Stimulated activated CD4-positive, alpha-beta T cell treated with anti-CD3 and anti-CD28 coated beads, Interleukin-15, amount 100 ng/mL, for 1 hour (primary cell): ENCODE measurements around the gene ARSA.
"Not testable (repeated sequence)": the region's sequence is repeated elsewhere in the genome, so short reads cannot be mapped to it uniquely, and the experiment has no call there.

ENCODE experiments used
- DNase-seq, 2 donors: peaks; one replicate each; pipeline ENCODE4 v3.0.0-alpha.2; 2020; ENCODE audit warnings: low read depth in 1 of 2, low spot score in 1 of 2

Gene ARSA

GRCh38 chr22:50627642-50628542, at the start of gene ARSA:
Gene ARSA (minus strand): TSS chr22:50628152. CDS start chr22:50627779, 373 bp downstream.
- DNase-seq: peak; percentile 57 to 60

- no peak for DNase-seq
Observed at GRCh38 chr22:50676661-50677492, 48.9 kb upstream of the ARSA start.

- DNase-seq: no peak
Observed at GRCh38 chr22:50676180-50676636, 48.3 kb upstream of the ARSA start.

GRCh38 chr22:50675553-50676179, 47.7 kb upstream of the ARSA start:
- DNase-seq: no peak

- no peak for DNase-seq
Observed at GRCh38 chr22:50674606-50675552, 46.9 kb upstream of the ARSA start.

- no peak for DNase-seq
Observed at GRCh38 chr22:50674130-50674500, 46.2 kb upstream of the ARSA start.

- no peak for DNase-seq
Observed at GRCh38 chr22:50673231-50674129, 45.5 kb upstream of the ARSA start.

- no peak for DNase-seq
Observed at GRCh38 chr22:50672471-50673230, 44.7 kb upstream of the ARSA start, which contains the start of gene SHANK3. Gene SHANK3 (plus strand): TSS chr22:50672823.

GRCh38 chr22:50672041-50672440, 44.1 kb upstream of the ARSA start:
- DNase-seq: no peak

GRCh38 chr22:50671641-50672040, 43.7 kb upstream of the ARSA start:
- no peak for DNase-seq

GRCh38 chr22:50670914-50671538, 43.1 kb upstream of the ARSA start:
- no peak for DNase-seq

GRCh38 chr22:50670513-50670912, 42.6 kb upstream of the ARSA start:
- DNase-seq: no peak

- DNase-seq: no peak
Observed at GRCh38 chr22:50665738-50666137, 37.8 kb upstream of the ARSA start.

GRCh38 chr22:50665212-50665611, 37.3 kb upstream of the ARSA start:
- no peak for DNase-seq

- no peak for DNase-seq
Observed at GRCh38 chr22:50660306-50660705, 32.4 kb upstream of the ARSA start.

GRCh38 chr22:50659711-50660110, 31.8 kb upstream of the ARSA start:
- DNase-seq: not testable (repeated sequence)

- DNase-seq: no peak
Observed at GRCh38 chr22:50657925-50658324, 30.0 kb upstream of the ARSA start.
